Measurements from ENCODE around the gene LHX1.
A peak's percentile ranks its signal among the peaks of the same experiment; 100 is the strongest.

The LHX1 gene

GRCh38 chr17:36972905-36973304, 35.6 kb downstream of the LHX1 start:
- TF ChIP-seq PRDM1 (tag by site-specific recombination; IDR thresholded peaks at IDR 0.05) (peak; percentile 89), ZNF366 (tag by site-specific recombination; conservative IDR thresholded peaks at IDR 0.05) (0 out of 2 replicates have a peak, but pooled peaks have one; percentile 37), ZNF513 (tag by site-specific recombination; IDR thresholded peaks at IDR 0.05) (no peak), ZNF624 (tag by site-specific recombination; IDR thresholded peaks at IDR 0.05) (no peak), PRDM2 (tag by site-specific recombination; IDR thresholded peaks at IDR 0.05; ENCODE audit: borderline replicate concordance) (no peak)
- Histone ChIP-seq H3K9me3 (ENCODE audit: control insufficient read depth, insufficient read depth, low read depth, low read length) (no peaks in the 10 kb centered on the region), H3K27ac (ENCODE audit: extremely low read depth, low read depth, low read length) (no peak overlapping the region), H3K36me3 (ENCODE audit: control insufficient read depth in 2 of 2, insufficient read depth in 1 of 2, low read length in 2 of 2) (peaks cover 21 to 30% of the 10 kb centered on the region in 2 experiments), H3K4me1 (ENCODE audit: control insufficient read depth, insufficient read depth, low read length) (peaks cover 21% of the 10 kb centered on the region), H3K4me3 (ENCODE audit: low read depth, low read length) (no peak overlapping the region)
- ChIA-PET POLR2A (interaction anchor here (0.8 to 1.5 kb wide), 2 partner anchors 24 to 36 kb away, joined by 3 read pairs; no protein-coding TSS in a partner anchor), CTCF (interaction anchor here (0.7 kb wide), 2 partner anchors 315 to 438 kb away, joined by 3 to 4 read pairs; partner anchors contain the start of genes MYO19 and PIGW)

GRCh38 chr17:36975922-36976515, 38.7 kb downstream of the LHX1 start:
- Histone ChIP-seq H3K4me3 (ENCODE audit: low read depth, low read length) (no peak overlapping the region), H3K9me3 (ENCODE audit: control insufficient read depth, insufficient read depth, low read depth, low read length) (no peaks in the 10 kb centered on the region), H3K27ac (ENCODE audit: extremely low read depth, low read depth, low read length) (no peak overlapping the region), H3K4me1 (ENCODE audit: control insufficient read depth, insufficient read depth, low read length) (peaks cover 52% of the 10 kb centered on the region), H3K36me3 (ENCODE audit: control insufficient read depth in 2 of 2, insufficient read depth in 1 of 2, low read length in 2 of 2) (peaks cover 3 to 4% of the 10 kb centered on the region in 2 experiments; a peak in 2 of 3 replicates)
- ChIA-PET CTCF (interaction anchor here (0.6 to 1.4 kb wide), 3 partner anchors 71 to 373 kb away, joined by 3 to 5 read pairs (median 5); no protein-coding TSS in a partner anchor), POLR2A (interaction anchor here (1.2 kb wide), 1 partner anchor 27 kb away, joined by 3 read pairs; the partner anchor contains the start of gene AATF)
- TF ChIP-seq ZNF664 (tag by site-specific recombination; IDR thresholded peaks at IDR 0.05) (peak; percentile 88), PRDM1 (tag by site-specific recombination; IDR thresholded peaks at IDR 0.05) (no peak), ZNF362 (tag by site-specific recombination; IDR thresholded peaks at IDR 0.05) (peak; percentile 50; the same call in 1 of the 2 replicates), ZBTB17 (tag by site-specific recombination; IDR thresholded peaks at IDR 0.05) (peak; percentile 42; the same call in 1 of the 2 replicates), PRDM6 (tag by site-specific recombination; IDR thresholded peaks at IDR 0.05) (peak; percentile 65)

Measured in HEK293 (cell line).